ENCODE measurements around the gene PARP12.

PARP12 gene

GRCh38 chr7:140023728-140024127, 39.0 kb downstream of the PARP12 start:
- Histone ChIP-seq H3K4me1 (no peaks in the 10 kb centered on the region), H3K27me3 (no peaks in the 10 kb centered on the region), H3K4me3 (ENCODE audit: low read depth, low read length) (no peak overlapping the region), H3K9me3 (no peaks in the 10 kb centered on the region), H3K36me3 (no peaks in the 10 kb centered on the region)
- TF ChIP-seq, protein P1, sequence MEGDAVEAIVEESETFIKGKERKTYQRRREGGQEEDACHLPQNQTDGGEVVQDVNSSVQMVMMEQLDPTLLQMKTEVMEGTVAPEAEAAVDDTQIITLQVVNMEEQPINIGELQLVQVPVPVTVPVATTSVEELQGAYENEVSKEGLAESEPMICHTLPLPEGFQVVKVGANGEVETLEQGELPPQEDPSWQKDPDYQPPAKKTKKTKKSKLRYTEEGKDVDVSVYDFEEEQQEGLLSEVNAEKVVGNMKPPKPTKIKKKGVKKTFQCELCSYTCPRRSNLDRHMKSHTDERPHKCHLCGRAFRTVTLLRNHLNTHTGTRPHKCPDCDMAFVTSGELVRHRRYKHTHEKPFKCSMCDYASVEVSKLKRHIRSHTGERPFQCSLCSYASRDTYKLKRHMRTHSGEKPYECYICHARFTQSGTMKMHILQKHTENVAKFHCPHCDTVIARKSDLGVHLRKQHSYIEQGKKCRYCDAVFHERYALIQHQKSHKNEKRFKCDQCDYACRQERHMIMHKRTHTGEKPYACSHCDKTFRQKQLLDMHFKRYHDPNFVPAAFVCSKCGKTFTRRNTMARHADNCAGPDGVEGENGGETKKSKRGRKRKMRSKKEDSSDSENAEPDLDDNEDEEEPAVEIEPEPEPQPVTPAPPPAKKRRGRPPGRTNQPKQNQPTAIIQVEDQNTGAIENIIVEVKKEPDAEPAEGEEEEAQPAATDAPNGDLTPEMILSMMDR (IDR thresholded peaks at IDR 0.05; ENCODE audit: low read depth, low read length) = no peak
- no peak for DNase-seq

DNA sequence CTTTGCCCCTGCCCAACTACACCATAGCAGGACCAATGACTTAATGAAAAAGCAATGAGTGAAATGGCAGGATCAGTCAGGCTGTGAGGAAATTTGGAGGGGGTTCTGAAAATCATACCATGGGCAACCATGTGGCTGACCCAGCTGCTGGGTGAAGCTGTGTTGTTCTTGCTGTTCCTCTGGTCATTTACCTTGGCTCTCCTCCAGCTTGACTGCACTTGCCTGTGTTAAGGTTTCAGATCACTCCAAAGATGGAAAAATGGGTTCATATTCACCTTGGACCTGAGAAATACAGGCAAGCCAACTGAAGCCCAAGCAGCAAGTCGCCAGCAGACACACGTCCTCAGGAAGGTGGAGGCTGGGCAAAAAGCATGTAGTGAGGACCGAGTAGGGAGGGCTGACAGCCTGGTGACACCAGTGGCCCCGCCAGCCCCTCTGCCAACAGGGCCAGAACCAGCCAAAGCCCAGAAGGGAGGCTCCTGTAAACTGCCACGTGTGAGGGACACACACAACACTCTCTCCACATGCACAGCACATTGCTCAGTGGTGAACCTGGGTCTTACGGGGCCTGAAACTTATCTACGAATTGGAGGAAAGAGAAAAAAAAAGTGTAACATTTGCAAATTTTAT, 40.1 kb downstream of the PARP12 start:
- no peak for DNase-seq
- H3K4me3 ChIP-seq (ENCODE audit: low read depth, low read length) = no peak overlapping the region
- no peaks in the 10 kb centered on the region for H3K27me3 ChIP-seq
- H3K4me1 ChIP-seq = no peaks in the 10 kb centered on the region
- no peaks in the 10 kb centered on the region for H3K9me3 ChIP-seq
- TF ChIP-seq, protein P1 (IDR thresholded peaks at IDR 0.05; ENCODE audit: low read depth, low read length) = no peak
- no peaks in the 10 kb centered on the region for H3K36me3 ChIP-seq

- DNase-seq = peak; percentile 31
- Histone ChIP-seq H3K4me3 (ENCODE audit: low read depth, low read length) (no peak overlapping the region), H3K27me3 (no peaks in the 10 kb centered on the region), H3K9me3 (no peaks in the 10 kb centered on the region), H3K4me1 (no peaks in the 10 kb centered on the region), H3K36me3 (no peaks in the 10 kb centered on the region)
- TF ChIP-seq, protein P1 (IDR thresholded peaks at IDR 0.05; ENCODE audit: low read depth, low read length) = no peak
These were observed 41.1 kb downstream of the PARP12 start for GRCh38 chr7:140021603-140022002.

- no peaks in the 10 kb centered on the region for H3K36me3 ChIP-seq
- no peak for DNase-seq
- H3K9me3 ChIP-seq = no peaks in the 10 kb centered on the region
- no peaks in the 10 kb centered on the region for H3K27me3 ChIP-seq
- no peaks in the 10 kb centered on the region for H3K4me1 ChIP-seq
- H3K4me3 ChIP-seq (ENCODE audit: low read depth, low read length) = no peak overlapping the region
- TF ChIP-seq, protein P1 (IDR thresholded peaks at IDR 0.05; ENCODE audit: low read depth, low read length) = no peak
These were observed 43.1 kb downstream of the PARP12 start for GRCh38 chr7:140019606-140020005.

DNA sequence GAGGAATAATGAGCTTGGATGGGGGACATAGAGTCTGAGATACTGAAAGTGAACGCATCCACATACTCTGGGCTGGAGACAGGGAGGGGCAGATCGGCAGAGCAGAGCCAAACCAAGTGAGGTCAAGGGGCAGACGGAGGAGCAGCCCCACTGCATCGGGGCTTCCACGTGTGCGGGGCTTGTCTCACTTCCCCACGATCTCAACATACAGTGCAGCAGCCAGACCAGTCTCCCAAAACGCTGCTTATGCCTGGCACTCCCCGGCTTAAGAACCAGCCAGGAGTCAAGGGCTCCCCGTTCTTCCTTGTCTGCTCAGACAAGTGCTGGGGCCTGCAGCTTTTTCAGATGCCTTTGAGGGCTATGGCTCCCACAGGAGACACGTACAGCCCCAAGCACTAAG, 43.6 kb downstream of the PARP12 start:
- H3K9me3 ChIP-seq = no peaks in the 10 kb centered on the region
- no peaks in the 10 kb centered on the region for H3K27me3 ChIP-seq
- H3K4me3 ChIP-seq (ENCODE audit: low read depth, low read length) = no peak overlapping the region
- H3K36me3 ChIP-seq = no peaks in the 10 kb centered on the region
- no peak for DNase-seq
- TF ChIP-seq, protein P1 (IDR thresholded peaks at IDR 0.05; ENCODE audit: low read depth, low read length) = no peak
- no peaks in the 10 kb centered on the region for H3K4me1 ChIP-seq

GRCh38 chr7:140018125-140019043, 44.4 kb downstream of the PARP12 start:
- DNase-seq = no peak
- TF ChIP-seq, protein P1 (IDR thresholded peaks at IDR 0.05; ENCODE audit: low read depth, low read length) = no peak
- Histone ChIP-seq H3K27me3 (no peaks in the 10 kb centered on the region), H3K4me3 (ENCODE audit: low read depth, low read length) (no peak overlapping the region), H3K9me3 (no peaks in the 10 kb centered on the region), H3K4me1 (no peaks in the 10 kb centered on the region), H3K36me3 (no peaks in the 10 kb centered on the region)

All from BE2C (cell line).